Tibial nerve (tissue), 4 donors: ENCODE measurements around the gene MYO1D. TPM values are rescaled to one million over a fixed set of nuclear protein-coding genes. Genes with fewer than 3 reads are reported as not detected.

Experiments used
- DNase-seq, 2 donors: peaks; one replicate each; pipeline ENCODE4 v3.0.0-alpha.2; 2019; ENCODE audit warnings: low spot score in 2 of 2
- H3K27ac ChIP-seq, 4 donors: fragments of 200-600 bp; sonication (generic) in 3 of 4; one replicate each; pipeline ENCODE4 v1.5.1; 2017 to 2019; ENCODE audit warnings: mild to moderate bottlenecking in 1 of 4
- H3K27me3 ChIP-seq, 2 donors: fragments of 200-600 bp; sonication (generic) in 1 of 2; one replicate each; pipeline versions ENCODE4 v1.5.1 to v1.6.0; 2017 to 2019
- H3K36me3 ChIP-seq, 3 donors: fragments of 200-600 bp; sonication (generic); one replicate each; pipeline ENCODE4 v1.5.1; 2018 to 2019
- H3K4me1 ChIP-seq, 4 donors: fragments of 200-600 bp; sonication (generic) in 3 of 4; one replicate each; pipeline ENCODE4 v1.5.1; 2017 to 2019
- H3K4me3 ChIP-seq, 4 donors: fragments of 200-600 bp; sonication (generic) in 3 of 4; one replicate each; pipeline ENCODE4 v1.5.1; 2017 to 2019; ENCODE audit warnings: mild to moderate bottlenecking in 1 of 4, moderate library complexity in 1 of 4
- H3K9me3 ChIP-seq, 4 donors: fragments of 200-600 bp; sonication (generic) in 3 of 4; one replicate each; pipeline ENCODE4 v1.5.1; 2017 to 2019
- CTCF ChIP-seq, 5 experiments: fragments of 200-600 bp in 3 of 5; fragments of 450-650 bp in 2 of 5; sonication (generic) in 3 of 5; IDR thresholded peaks; one replicate each; pipeline ENCODE4 v1.5.1; 2016 to 2019; ENCODE audit warnings: antibody characterized with exemption in 5 of 5, mild to moderate bottlenecking in 3 of 5, moderate library complexity in 2 of 5
- EP300 ChIP-seq, 2 donors: sonication (generic); formaldehyde crosslinking; IDR thresholded peaks; one replicate each; pipeline ENCODE4 v1.6.1; 2017; ENCODE audit warnings: antibody characterized with exemption in 2 of 2, mild to moderate bottlenecking in 1 of 2
- POLR2A ChIP-seq, 2 donors: fragments of 450-650 bp; IDR thresholded peaks; one replicate each; pipeline ENCODE4 v1.6.1; 2017; ENCODE audit warnings: antibody characterized with exemption in 2 of 2, mild to moderate bottlenecking in 2 of 2, moderate library complexity in 2 of 2
- WGBS, 2 donors: methylation state at CpG; one replicate each; pipeline ENCODE4 v1.1.5; 2018; 5-methylcytosine and 5-hydroxymethylcytosine counted together
- total RNA-seq, 4 donors: library from RNA; depleted of rRNA; stranded (reverse); fragments of >200 nt; gene quantifications; one replicate each; pipeline ENCODE4 v1.1.0, GENCODE V29; 2016

Gene MYO1D
- total RNA-seq, 4 donors from 2014 or later: 28.5 to 49.6 (median 42.4) TPM

DNA sequence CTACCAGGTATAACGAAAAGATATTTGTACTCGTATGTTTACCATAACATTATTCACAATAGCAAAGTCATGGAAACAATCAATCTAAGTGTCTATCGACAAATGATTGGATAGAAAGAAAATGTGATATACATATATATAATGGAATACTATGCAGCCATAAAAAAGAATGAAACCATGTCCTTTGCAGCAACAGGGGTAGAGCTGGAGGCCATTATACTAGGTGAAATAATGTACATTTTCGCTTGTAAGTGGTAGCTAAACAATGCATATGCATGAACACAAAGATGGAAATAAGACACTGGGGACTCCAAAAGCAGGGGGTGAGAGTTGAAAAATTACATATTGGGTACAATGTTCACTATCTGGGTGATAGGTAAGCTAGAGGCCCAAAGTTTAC lies 124.0 kb downstream of the MYO1D start:
- H3K36me3 ChIP-seq: no peaks in the 10 kb centered on the region
- no peak overlapping the region for H3K27ac ChIP-seq
- H3K27me3 ChIP-seq: no peaks in the 10 kb centered on the region
- no peak overlapping the region for H3K4me3 ChIP-seq
- peaks cover 0 to 6% (median 0%) of the 10 kb centered on the region in 4 donors for H3K4me1 ChIP-seq
- TF ChIP-seq POLR2A (IDR thresholded peaks at IDR 0.05) (no peak), EP300 (IDR thresholded peaks at IDR 0.05) (no peak), CTCF (IDR thresholded peaks at IDR 0.05) (no peak)
- no peak for DNase-seq
- WGBS, 2 donors: 96 to 97% methylated on average over 4 of the region's 4 CpGs
- H3K9me3 ChIP-seq: no peaks in the 10 kb centered on the region

DNA sequence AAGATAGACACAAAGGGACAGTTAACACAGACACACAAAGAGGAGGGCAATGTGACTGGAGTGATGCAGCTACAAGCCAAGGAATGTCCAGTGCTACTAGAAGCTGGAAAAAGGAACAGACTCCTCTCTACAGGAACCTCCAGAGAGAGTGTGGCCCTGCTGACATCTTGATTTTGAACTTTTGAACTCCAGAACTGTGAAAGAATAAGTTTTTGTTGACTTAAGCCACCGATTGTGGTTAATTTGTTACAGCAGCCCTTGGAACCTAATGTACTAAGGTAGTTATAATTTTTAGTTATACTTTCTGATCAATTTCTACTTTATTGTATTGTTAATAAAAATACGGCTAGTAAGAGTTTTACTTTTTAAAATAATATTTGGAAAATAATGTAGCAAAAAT lies 129.1 kb downstream of the MYO1D start:
- Histone ChIP-seq H3K27me3 (no peaks in the 10 kb centered on the region), H3K4me3 (no peak overlapping the region), H3K27ac (no peak overlapping the region), H3K9me3 (no peaks in the 10 kb centered on the region), H3K4me1 (no peaks in the 10 kb centered on the region), H3K36me3 (no peaks in the 10 kb centered on the region)
- no peak for TF ChIP-seq EP300 (IDR thresholded peaks at IDR 0.05)
- TF ChIP-seq POLR2A (IDR thresholded peaks at IDR 0.05): no peak
- TF ChIP-seq CTCF (IDR thresholded peaks at IDR 0.05): no peak
- WGBS, 2 donors: 61 to 68% methylated on average over 2 of the region's 2 CpGs
- no peak for DNase-seq

GRCh38 chr17:32746698-32747097 lies 130.2 kb downstream of the MYO1D start:
- H3K9me3 ChIP-seq: no peaks in the 10 kb centered on the region
- H3K36me3 ChIP-seq: no peaks in the 10 kb centered on the region
- no peaks in the 10 kb centered on the region for H3K4me1 ChIP-seq
- TF ChIP-seq EP300 (IDR thresholded peaks at IDR 0.05): no peak
- TF ChIP-seq CTCF (IDR thresholded peaks at IDR 0.05): no peak
- TF ChIP-seq POLR2A (IDR thresholded peaks at IDR 0.05): no peak
- 89 to 95% methylated on average over 2 of the region's 2 CpGs for WGBS, 2 donors
- no peak for DNase-seq
- H3K27me3 ChIP-seq: no peaks in the 10 kb centered on the region
- no peak overlapping the region for H3K4me3 ChIP-seq
- H3K27ac ChIP-seq: no peak overlapping the region

DNA sequence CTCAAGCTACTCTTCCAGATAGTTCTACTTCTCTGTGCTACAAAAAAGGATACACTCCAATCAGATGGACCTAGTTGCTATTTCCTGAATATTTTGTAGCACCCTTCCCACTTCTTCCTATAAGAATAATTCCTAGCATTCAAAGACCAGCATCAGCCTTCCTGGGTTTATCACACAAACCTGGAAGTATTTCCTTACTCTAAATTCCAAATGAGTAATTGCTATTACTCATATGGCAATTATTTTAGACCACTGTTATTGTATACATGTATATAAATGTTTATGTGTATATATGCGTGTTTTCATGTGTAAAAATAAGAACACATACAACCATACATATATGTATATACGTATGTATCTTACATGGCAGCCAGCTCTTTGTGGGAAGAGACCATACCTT lies 130.6 kb downstream of the MYO1D start:
- no peaks in the 10 kb centered on the region for H3K27me3 ChIP-seq
- no peak for TF ChIP-seq POLR2A (IDR thresholded peaks at IDR 0.05)
- no peak for TF ChIP-seq EP300 (IDR thresholded peaks at IDR 0.05)
- no peak for TF ChIP-seq CTCF (IDR thresholded peaks at IDR 0.05)
- no peaks in the 10 kb centered on the region for H3K36me3 ChIP-seq
- 96 to 98% methylated on average over 2 of the region's 2 CpGs for WGBS, 2 donors
- no peaks in the 10 kb centered on the region for H3K4me1 ChIP-seq
- H3K4me3 ChIP-seq: no peak overlapping the region
- H3K27ac ChIP-seq: no peak overlapping the region
- no peak for DNase-seq
- no peaks in the 10 kb centered on the region for H3K9me3 ChIP-seq

DNA sequence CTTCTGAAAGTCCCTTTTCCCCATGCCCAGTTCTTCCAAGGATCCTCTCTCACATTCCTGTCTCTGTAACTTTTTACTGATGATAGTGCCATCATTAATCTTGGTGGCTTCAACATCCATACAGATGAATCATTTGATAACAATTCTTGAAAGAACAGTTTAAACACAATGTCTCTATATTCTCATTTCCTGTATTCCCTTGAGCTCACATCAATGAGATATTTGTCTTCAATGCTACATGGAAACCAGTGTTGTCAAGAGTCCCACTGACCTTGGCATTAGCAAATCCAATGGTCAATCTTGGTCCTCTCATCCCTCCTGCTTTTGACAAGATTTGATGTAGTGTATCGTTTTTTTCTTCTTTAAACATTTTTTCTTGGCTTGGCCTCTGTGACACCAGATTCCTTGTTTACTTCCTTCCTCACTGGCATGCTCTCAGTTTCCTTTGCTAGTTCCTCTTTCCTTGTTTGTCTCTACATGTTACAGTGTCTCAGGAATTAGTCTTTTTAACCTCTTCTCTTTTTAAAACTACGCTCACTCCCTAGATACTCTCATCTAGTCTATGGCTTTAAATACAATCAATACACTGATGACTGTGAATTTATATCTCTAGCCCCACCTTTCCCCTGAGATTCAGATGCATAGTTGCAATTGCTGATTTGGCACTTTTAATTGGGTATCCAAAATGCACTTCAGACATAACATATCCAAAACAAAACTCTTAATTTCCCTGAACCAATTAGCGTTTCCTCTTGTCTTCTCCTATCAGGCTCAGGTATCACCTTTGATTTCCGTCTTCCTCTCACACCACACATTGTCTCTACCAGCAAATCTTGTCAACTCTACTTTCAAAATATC lies 134.0 kb downstream of the MYO1D start:
- no peak overlapping the region for H3K4me3 ChIP-seq
- no peaks in the 10 kb centered on the region for H3K9me3 ChIP-seq
- WGBS, 2 donors: 70 to 77% methylated on average over 4 of the region's 4 CpGs
- no peak for DNase-seq
- H3K4me1 ChIP-seq: no peaks in the 10 kb centered on the region
- H3K27ac ChIP-seq: no peak overlapping the region
- TF ChIP-seq POLR2A (IDR thresholded peaks at IDR 0.05) (no peak), EP300 (IDR thresholded peaks at IDR 0.05) (peak in 1 of 2 donors; percentile 52), CTCF (IDR thresholded peaks at IDR 0.05) (no peak)
- no peaks in the 10 kb centered on the region for H3K36me3 ChIP-seq
- H3K27me3 ChIP-seq: no peaks in the 10 kb centered on the region
